Measurements from ENCODE around the gene EWSR1. TPM values are rescaled to one million over a fixed set of nuclear protein-coding genes. Genes with fewer than 3 reads are reported as not detected.
A peak's percentile ranks its signal among the peaks of the same experiment; 100 is the strongest.

The EWSR1 gene
- total RNA-seq, 1 donor, result 139 TPM

DNA sequence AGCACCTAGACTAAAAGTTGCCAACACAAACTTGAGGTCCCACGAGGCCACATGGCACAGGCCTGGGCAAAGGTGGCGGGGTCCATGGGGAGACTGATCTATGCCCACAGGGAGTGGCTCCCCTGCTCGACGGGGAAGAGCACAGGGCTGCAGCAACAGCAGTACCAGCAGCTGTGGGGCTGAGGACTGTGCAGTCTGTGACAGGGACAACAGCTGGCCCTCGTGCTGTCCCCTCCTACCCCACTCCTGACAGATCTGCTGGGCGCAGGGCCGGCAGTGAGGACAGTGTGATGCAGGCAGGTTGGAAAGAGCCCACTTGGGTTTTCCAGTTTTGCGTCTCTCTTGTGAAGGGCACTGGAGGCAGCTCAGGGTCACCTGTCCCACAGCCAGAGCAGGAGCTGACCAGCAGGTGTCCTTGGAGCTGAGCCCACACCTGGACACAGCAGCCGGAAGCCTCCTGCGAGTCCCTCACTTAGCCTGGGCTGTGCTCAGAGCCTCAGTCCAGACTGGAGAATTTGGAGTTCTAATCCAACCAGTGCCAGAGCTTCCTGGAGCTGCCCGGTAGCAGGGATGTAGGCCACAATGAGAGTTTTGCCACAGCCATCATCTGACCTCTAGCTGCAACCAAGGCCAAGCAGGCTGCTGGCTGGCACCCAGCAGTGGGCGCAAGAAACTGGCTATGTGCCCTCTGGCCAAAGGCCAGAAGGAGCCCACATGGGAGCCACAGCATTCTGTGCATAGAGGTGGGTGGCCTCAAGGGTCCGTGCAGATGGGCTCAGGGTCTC lies 34.8 kb downstream of the EWSR1 start:
- TF ChIP-seq, protein P1, sequence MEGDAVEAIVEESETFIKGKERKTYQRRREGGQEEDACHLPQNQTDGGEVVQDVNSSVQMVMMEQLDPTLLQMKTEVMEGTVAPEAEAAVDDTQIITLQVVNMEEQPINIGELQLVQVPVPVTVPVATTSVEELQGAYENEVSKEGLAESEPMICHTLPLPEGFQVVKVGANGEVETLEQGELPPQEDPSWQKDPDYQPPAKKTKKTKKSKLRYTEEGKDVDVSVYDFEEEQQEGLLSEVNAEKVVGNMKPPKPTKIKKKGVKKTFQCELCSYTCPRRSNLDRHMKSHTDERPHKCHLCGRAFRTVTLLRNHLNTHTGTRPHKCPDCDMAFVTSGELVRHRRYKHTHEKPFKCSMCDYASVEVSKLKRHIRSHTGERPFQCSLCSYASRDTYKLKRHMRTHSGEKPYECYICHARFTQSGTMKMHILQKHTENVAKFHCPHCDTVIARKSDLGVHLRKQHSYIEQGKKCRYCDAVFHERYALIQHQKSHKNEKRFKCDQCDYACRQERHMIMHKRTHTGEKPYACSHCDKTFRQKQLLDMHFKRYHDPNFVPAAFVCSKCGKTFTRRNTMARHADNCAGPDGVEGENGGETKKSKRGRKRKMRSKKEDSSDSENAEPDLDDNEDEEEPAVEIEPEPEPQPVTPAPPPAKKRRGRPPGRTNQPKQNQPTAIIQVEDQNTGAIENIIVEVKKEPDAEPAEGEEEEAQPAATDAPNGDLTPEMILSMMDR (IDR thresholded peaks at IDR 0.05; ENCODE audit: extremely low read depth, low read depth, low read length), result no peak
- Histone ChIP-seq H4K20me1 (ENCODE audit: insufficient read depth, low read length) (peaks cover 23% of the 10 kb centered on the region), H3K4me3 (ENCODE audit: insufficient read depth, low read length) (no peak overlapping the region), H3K27ac (ENCODE audit: low read depth, low read length) (no peak overlapping the region), H3K4me2 (ENCODE audit: insufficient read depth, low read length) (no peak overlapping the region), H3K27me3 (ENCODE audit: insufficient read depth, low read length) (no peaks in the 10 kb centered on the region), H3K36me3 (ENCODE audit: insufficient read depth, low read length) (peaks cover 31% of the 10 kb centered on the region), H3K4me1 (ENCODE audit: insufficient read depth, low read length) (peaks cover 7% of the 10 kb centered on the region), H2AFZ (ENCODE audit: low read length) (no peak overlapping the region), H3K79me2 (ENCODE audit: insufficient read depth, low read length) (peaks cover 7% of the 10 kb centered on the region), H3K9me3 (ENCODE audit: low read depth, low read length) (no peaks in the 10 kb centered on the region)
- peak; percentile 71 for DNase-seq (ENCODE audit: insufficient read length, low spot score, missing footprints)

DNA sequence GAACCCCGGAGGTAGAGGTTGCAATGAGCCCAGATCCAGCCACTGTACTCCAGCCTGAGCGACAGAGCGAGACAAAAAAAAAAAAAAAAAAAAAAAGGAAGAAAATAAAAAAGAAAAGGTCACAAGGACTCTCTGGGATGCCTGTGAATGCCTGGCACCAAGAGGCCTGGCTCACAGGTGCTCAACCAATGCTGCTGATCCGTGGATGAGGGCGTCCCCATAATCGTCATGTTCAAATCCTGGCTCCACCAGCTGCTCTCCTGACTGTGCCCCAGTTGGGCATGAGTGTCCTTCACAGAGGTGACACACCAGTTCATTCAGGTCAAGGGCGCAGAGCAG lies 37.7 kb downstream of the EWSR1 start:
- peaks cover 26% of the 10 kb centered on the region for H3K4me1 ChIP-seq (ENCODE audit: insufficient read depth, low read length)
- TF ChIP-seq, protein P1 (IDR thresholded peaks at IDR 0.05; ENCODE audit: extremely low read depth, low read depth, low read length), result no peak
- peak overlapping the region; percentile 81 for H3K4me3 ChIP-seq (ENCODE audit: insufficient read depth, low read length)

GRCh38 chr22:29306175-29306834 lies 38.2 kb downstream of the EWSR1 start, which contains the start of gene GAS2L1:
Gene GAS2L1 (plus strand): TSS chr22:29306650. CDS start chr22:29308106, 1,456 bp downstream.
- TF ChIP-seq, protein P1 (IDR thresholded peaks at IDR 0.05; ENCODE audit: extremely low read depth, low read depth, low read length), result peak; percentile 56
- no peaks in the 10 kb centered on the region for H3K9me3 ChIP-seq (ENCODE audit: low read depth, low read length)
- peak within 1 kb of the TSS; percentile 95 for H3K4me2 ChIP-seq (ENCODE audit: insufficient read depth, low read length)
- no peaks in the 10 kb centered on the region for H3K36me3 ChIP-seq (ENCODE audit: insufficient read depth, low read length)
- H3K79me2 ChIP-seq (ENCODE audit: insufficient read depth, low read length), result peaks cover 32% of the 10 kb centered on the region
- peak within 1 kb of the TSS; percentile 99 for H2AFZ ChIP-seq (ENCODE audit: low read length)
- peak; percentile 100 for DNase-seq (ENCODE audit: insufficient read length, low spot score, missing footprints)
- no peaks in the 10 kb centered on the region for H3K27me3 ChIP-seq (ENCODE audit: insufficient read depth, low read length)
- H3K4me1 ChIP-seq (ENCODE audit: insufficient read depth, low read length), result peaks cover 31% of the 10 kb centered on the region
- H3K4me3 ChIP-seq (ENCODE audit: insufficient read depth, low read length), result peak within 1 kb of the TSS; percentile 81
- H4K20me1 ChIP-seq (ENCODE audit: insufficient read depth, low read length), result peaks cover 8% of the 10 kb centered on the region
- H3K27ac ChIP-seq (ENCODE audit: low read depth, low read length), result peak within 1 kb of the TSS; percentile 65

More for the DNA sequence above, 37.7 kb downstream of the EWSR1 start:
- H2AFZ ChIP-seq (ENCODE audit: low read length), result peak overlapping the region; percentile 42
- H3K79me2 ChIP-seq (ENCODE audit: insufficient read depth, low read length), result peaks cover 31% of the 10 kb centered on the region
- no peaks in the 10 kb centered on the region for H3K27me3 ChIP-seq (ENCODE audit: insufficient read depth, low read length)
- peak overlapping the region; percentile 95 for H3K4me2 ChIP-seq (ENCODE audit: insufficient read depth, low read length)
- peaks cover 11% of the 10 kb centered on the region for H4K20me1 ChIP-seq (ENCODE audit: insufficient read depth, low read length)
- H3K27ac ChIP-seq (ENCODE audit: low read depth, low read length), result no peak overlapping the region
- H3K9me3 ChIP-seq (ENCODE audit: low read depth, low read length), result no peaks in the 10 kb centered on the region
- peaks cover 3% of the 10 kb centered on the region for H3K36me3 ChIP-seq (ENCODE audit: insufficient read depth, low read length)
- no peak for DNase-seq (ENCODE audit: insufficient read length, low spot score, missing footprints)
